Pancreas (tissue), 10 donors: ENCODE measurements around the gene B4GALT2. TPM values are rescaled to one million over a fixed set of nuclear protein-coding genes. Genes with fewer than 3 reads are reported as not detected.

Experiments
- ATAC-seq, 4 donors: fragments of 200-7000 bp; cut with Tn5 transposase; one replicate each; pipeline versions ENCODE4 v1.8.0 to v1.9.1; 2020; ENCODE audit warnings: mild to moderate bottlenecking in 4 of 4, moderate library complexity in 4 of 4
- DNase-seq, 6 donors: peaks; one replicate each; pipeline ENCODE4 v3.0.0-alpha.2; 2020
- FAIRE-seq: peaks from 2 replicates; lab custom pipeline; 2012; peaks lifted over from hg19 to GRCh38; lab: Jason Lieb, UNC
- H3K27ac ChIP-seq, 4 donors: fragments of 200-600 bp; sonication (generic); 1 replicate in 3 of 4; 2 replicates in 1 of 4; pipeline versions ENCODE4 v1.5.0 to v1.8.0; 2020
- H3K27me3 ChIP-seq, 4 donors: fragments of 200-600 bp; one replicate each; pipeline ENCODE4 v1.8.0; 2021
- H3K36me3 ChIP-seq, 3 donors: fragments of 200-600 bp; sonication (generic) in 1 of 3; one replicate each; pipeline versions ENCODE4 v1.5.0 to v1.8.0; 2020 to 2021
- H3K4me1 ChIP-seq, 3 donors: fragments of 200-600 bp; one replicate each; pipeline ENCODE4 v1.8.0; 2021
- H3K4me3 ChIP-seq, 4 donors: fragments of 200-600 bp; sonication (generic) in 2 of 4; one replicate each; pipeline versions ENCODE4 v1.5.0 to v1.8.0; 2020 to 2021
- H3K9me3 ChIP-seq, 4 donors: fragments of 200-600 bp; one replicate each; pipeline ENCODE4 v1.8.0; 2021
- CTCF ChIP-seq, 4 donors: fragments of 200-600 bp; sonication (generic) in 3 of 4; IDR thresholded peaks; one replicate each; pipeline versions ENCODE4 v1.5.0 to v1.8.0; 2021; ENCODE audit warnings: antibody characterized with exemption in 4 of 4
- WGBS, 2 donors: extraction: QIAGEN DNeasy Blood & Tissue Kit; methylation state at CpG; one replicate each; pipeline ENCODE4 v1.1.7; 2013; 5-methylcytosine and 5-hydroxymethylcytosine counted together
- intact Hi-C, 3 donors: fragments of 100-400 bp; cut with DNase I; formaldehyde crosslinking; loops; one replicate each; pipeline versions ENCODE4 v1.11.1 to v1.14.2; 2022
- polyA plus RNA-seq, 2 donors: library from polyadenylated mRNA; stranded (reverse); fragments of 200-250 nt; gene quantifications; one replicate each; pipeline ENCODE4 v1.2.3, GENCODE V29; 2013
- total RNA-seq, 6 donors: library from RNA; stranded (reverse); fragmentation: NEBNext Ultra II Directional in 4 of 6; extraction: Animal tissue kit (Norgen Biotek cat#: 25700) in 4 of 6; gene quantifications; one replicate each; pipeline versions ENCODE4 v1.2.1 to v1.2.4, GENCODE V29; 2021 to 2023
- donor health status: healthy with polysubstance abuse.
- donor health status: DM: no; HTN: no; CAD: no; lungs with moderate emphysema.
- donor health status: DM: no; HTN: no; CAD: no.
- donor health status: control.
- donor health status: control.
- donor health status: Bipolar disorder and iron deficiency.
- donor health status: DM: yes; HTN: yes; CAD: no.
- donor health status: DM: no; HTN: no; CAD: no.
- donor health status: DM: no; HTN: no; CAD: no.
- donor health status: DM: yes; HTN: yes; CAD: no.

Gene B4GALT2
- total and polyA plus RNA-seq, 8 donors = 16.7 to 36.7 (median 27.6) TPM

- FAIRE-seq = no peak
- intact Hi-C loops = no loop called here
- Histone ChIP-seq H3K27me3 (no peaks in the 10 kb centered on the region), H3K4me3 (no peak overlapping the region), H3K36me3 (no peaks in the 10 kb centered on the region), H3K4me1 (peaks cover 0 to 9% (median 0%) of the 10 kb centered on the region in 3 donors), H3K9me3 (no peaks in the 10 kb centered on the region), H3K27ac (no peak overlapping the region)
- no peak for TF ChIP-seq CTCF (IDR thresholded peaks at IDR 0.05)
- no peak for ATAC-seq
- 84 to 86% methylated on average over 15 of the region's 15 CpGs for WGBS, 2 donors
- DNase-seq = no peak
These were observed 3.8 kb downstream of the B4GALT2 start for GRCh38 chr1:43982808-43983207.

GRCh38 chr1:43983253-43983899 lies 4.4 kb downstream of the B4GALT2 start:
- DNase-seq (no peak), FAIRE-seq (no peak)
- WGBS, 2 donors = 79 to 84% methylated on average over 12 of the region's 12 CpGs

GRCh38 chr1:43984855-43985254 lies 5.8 kb downstream of the B4GALT2 start:
- no peak for FAIRE-seq
- Histone ChIP-seq H3K4me1 (peaks cover 0 to 3% (median 0%) of the 10 kb centered on the region in 3 donors), H3K27me3 (no peaks in the 10 kb centered on the region), H3K9me3 (no peaks in the 10 kb centered on the region), H3K36me3 (no peaks in the 10 kb centered on the region), H3K27ac (no peak overlapping the region), H3K4me3 (no peak overlapping the region)
- WGBS, 2 donors = 88 to 90% methylated on average over 13 to 16 of the region's 16 CpGs
- DNase-seq = peak in 1 of 6 donors; percentile 72
- intact Hi-C loops = no loop called here
- TF ChIP-seq CTCF (IDR thresholded peaks at IDR 0.05) = no peak
- no peak for ATAC-seq

More at GRCh38 chr1:43983253-43983899, 4.4 kb downstream of the B4GALT2 start:
- peaks cover 0 to 6% (median 0%) of the 10 kb centered on the region in 3 donors for H3K4me1 ChIP-seq
- H3K27ac ChIP-seq = no peak overlapping the region
- no peaks in the 10 kb centered on the region for H3K27me3 ChIP-seq
- ATAC-seq = no peak
- no peak overlapping the region for H3K4me3 ChIP-seq
- H3K36me3 ChIP-seq = no peaks in the 10 kb centered on the region
- intact Hi-C loops = no loop called here
- no peak for TF ChIP-seq CTCF (IDR thresholded peaks at IDR 0.05)
- no peaks in the 10 kb centered on the region for H3K9me3 ChIP-seq

GRCh38 chr1:43985984-43986595 lies 7.1 kb downstream of the B4GALT2 start:
- H3K27me3 ChIP-seq = no peaks in the 10 kb centered on the region
- DNase-seq = no peak
- H3K27ac ChIP-seq = no peak overlapping the region
- no peak for ATAC-seq
- H3K4me1 ChIP-seq = peaks cover 0 to 6% (median 4%) of the 10 kb centered on the region in 3 donors
- H3K36me3 ChIP-seq = no peaks in the 10 kb centered on the region
- H3K4me3 ChIP-seq = no peak overlapping the region
- TF ChIP-seq CTCF (IDR thresholded peaks at IDR 0.05) = no peak
- WGBS, 2 donors = 56 to 68% methylated on average over 4 of the region's 4 CpGs
- FAIRE-seq = no peak
- no peaks in the 10 kb centered on the region for H3K9me3 ChIP-seq
- intact Hi-C loops = no loop called here

- WGBS, 2 donors = 78 to 79% methylated on average over 6 of the region's 6 CpGs
- Histone ChIP-seq H3K36me3 (no peaks in the 10 kb centered on the region), H3K27me3 (no peaks in the 10 kb centered on the region), H3K4me3 (no peak overlapping the region), H3K9me3 (no peaks in the 10 kb centered on the region), H3K4me1 (peaks cover 0 to 6% (median 5%) of the 10 kb centered on the region in 3 donors), H3K27ac (no peak overlapping the region)
- intact Hi-C loops = no loop called here
- no peak for TF ChIP-seq CTCF (IDR thresholded peaks at IDR 0.05)
- DNase-seq (no peak), ATAC-seq (no peak), FAIRE-seq (no peak)
These were observed 7.7 kb downstream of the B4GALT2 start for GRCh38 chr1:43986712-43987111.
